ENCODE results near the gene DPEP2.

The DPEP2 gene

DNA sequence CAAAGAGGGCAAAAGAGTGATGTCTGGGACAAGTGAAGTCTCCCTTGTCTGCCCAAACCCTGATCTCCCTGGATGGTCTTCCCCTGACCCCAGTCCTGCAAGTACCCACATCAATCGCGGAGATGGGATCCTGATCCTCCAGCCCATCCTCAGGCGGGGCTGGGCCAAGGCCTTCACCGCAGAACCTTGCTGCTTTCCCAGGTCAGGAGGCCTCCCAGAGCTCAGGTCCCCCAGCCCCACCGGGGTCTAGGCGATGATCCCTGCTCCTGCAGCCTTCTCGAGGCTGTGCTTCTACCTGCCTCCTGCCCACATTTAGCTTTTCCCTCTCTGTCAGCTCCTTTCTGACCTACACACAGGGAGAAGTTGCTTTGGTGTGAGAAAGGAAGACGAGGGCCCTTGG, 37.1 kb downstream of the DPEP2 start:
- no peak for DNase-seq (ENCODE audit: low read depth)
- no peak overlapping the region for H3K4me3 ChIP-seq (ENCODE audit: low read depth, low read length)
- TF ChIP-seq, protein P1, sequence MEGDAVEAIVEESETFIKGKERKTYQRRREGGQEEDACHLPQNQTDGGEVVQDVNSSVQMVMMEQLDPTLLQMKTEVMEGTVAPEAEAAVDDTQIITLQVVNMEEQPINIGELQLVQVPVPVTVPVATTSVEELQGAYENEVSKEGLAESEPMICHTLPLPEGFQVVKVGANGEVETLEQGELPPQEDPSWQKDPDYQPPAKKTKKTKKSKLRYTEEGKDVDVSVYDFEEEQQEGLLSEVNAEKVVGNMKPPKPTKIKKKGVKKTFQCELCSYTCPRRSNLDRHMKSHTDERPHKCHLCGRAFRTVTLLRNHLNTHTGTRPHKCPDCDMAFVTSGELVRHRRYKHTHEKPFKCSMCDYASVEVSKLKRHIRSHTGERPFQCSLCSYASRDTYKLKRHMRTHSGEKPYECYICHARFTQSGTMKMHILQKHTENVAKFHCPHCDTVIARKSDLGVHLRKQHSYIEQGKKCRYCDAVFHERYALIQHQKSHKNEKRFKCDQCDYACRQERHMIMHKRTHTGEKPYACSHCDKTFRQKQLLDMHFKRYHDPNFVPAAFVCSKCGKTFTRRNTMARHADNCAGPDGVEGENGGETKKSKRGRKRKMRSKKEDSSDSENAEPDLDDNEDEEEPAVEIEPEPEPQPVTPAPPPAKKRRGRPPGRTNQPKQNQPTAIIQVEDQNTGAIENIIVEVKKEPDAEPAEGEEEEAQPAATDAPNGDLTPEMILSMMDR (IDR thresholded peaks at IDR 0.05; ENCODE audit: control insufficient read depth, extremely low read depth, insufficient read depth): no peak

DNA sequence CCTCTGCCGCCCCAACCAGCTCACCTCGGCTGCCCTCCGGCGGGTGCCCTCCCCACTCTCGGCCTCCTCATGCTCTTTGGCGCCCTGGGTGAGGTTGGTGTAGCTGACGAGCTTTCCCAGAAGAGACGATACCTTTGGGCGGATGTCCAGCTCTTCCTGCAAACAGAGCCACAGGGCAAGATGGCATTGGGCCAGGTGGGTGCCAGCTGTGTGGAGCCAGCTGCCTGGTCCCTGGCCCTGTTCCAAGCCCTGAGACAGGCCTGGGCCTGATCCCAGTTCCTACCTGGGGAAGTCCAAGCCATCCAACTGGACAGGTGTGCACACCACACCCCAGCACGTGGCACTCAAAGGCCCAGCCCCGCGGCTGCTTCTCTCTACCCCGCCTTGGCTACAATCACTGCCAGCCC, 37.7 kb downstream of the DPEP2 start:
- TF ChIP-seq, protein P1 (IDR thresholded peaks at IDR 0.05; ENCODE audit: control insufficient read depth, extremely low read depth, insufficient read depth): no peak
- peak; percentile 94 for DNase-seq (ENCODE audit: low read depth)
- H3K4me3 ChIP-seq (ENCODE audit: low read depth, low read length): no peak overlapping the region

DNA sequence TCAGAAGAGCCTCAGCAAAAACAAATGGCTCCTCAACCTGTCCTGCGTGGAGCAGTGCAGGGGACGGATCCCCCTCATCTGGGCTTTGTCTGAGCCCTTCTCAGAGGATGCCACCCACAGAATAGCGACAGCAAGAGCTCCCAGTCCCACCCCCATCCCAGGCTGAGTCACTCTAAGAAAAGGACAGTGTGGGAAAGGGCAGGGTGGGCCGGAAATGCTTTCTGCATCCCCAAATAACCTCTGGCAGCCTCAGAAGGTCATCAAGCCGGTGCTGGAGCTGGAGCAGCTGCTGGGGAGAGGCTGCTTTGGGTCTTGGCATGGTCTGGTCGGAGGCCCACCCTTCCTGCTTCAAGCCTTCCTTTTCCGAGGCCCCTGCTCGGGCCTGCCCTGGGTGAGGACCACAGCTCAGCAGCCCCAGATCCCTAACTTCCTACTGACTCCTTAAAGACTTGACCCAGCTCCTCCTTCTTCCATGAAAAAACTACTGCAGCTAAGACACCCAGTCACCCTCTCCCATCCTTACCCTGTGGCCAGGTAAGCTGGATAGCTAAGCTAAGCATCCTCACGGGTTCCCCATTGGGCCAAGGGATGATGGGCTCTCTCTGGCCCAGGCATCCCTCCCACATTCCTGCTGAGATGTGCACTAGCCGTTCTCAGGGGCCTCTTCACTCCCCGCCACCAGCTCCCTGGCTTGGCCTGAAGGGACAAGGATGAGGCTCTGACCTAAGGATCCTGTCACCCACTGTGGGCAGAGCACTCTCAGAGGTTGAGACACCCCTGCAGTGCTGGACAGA, 39.6 kb downstream of the DPEP2 start:
- TF ChIP-seq, protein P1 (IDR thresholded peaks at IDR 0.05; ENCODE audit: control insufficient read depth, extremely low read depth, insufficient read depth): no peak
- DNase-seq (ENCODE audit: low read depth): no peak
- H3K4me3 ChIP-seq (ENCODE audit: low read depth, low read length): no peak overlapping the region

DNA sequence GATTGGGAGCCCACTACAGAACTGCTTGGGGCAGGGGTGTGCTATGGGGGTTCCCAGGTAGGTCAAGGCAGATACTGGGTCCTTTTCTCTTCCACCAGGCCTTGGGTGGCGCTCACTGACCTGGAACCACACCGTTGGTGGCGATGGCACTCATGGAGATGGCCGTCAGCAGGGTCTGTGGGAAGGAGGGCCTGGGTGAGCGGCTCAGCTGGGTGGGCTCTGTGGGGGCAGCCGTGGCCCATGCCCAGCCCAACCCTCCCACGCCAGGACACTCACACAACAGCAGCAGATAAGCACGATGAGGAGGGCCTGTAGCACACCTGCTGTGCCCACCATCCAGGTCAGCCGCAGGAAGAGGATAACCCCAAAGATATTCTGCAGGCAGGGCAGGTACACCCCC, 41.7 kb downstream of the DPEP2 start:
- no peak for DNase-seq (ENCODE audit: low read depth)
- H3K4me3 ChIP-seq (ENCODE audit: low read depth, low read length): no peak overlapping the region
- TF ChIP-seq, protein P1 (IDR thresholded peaks at IDR 0.05; ENCODE audit: control insufficient read depth, extremely low read depth, insufficient read depth): no peak

DNA sequence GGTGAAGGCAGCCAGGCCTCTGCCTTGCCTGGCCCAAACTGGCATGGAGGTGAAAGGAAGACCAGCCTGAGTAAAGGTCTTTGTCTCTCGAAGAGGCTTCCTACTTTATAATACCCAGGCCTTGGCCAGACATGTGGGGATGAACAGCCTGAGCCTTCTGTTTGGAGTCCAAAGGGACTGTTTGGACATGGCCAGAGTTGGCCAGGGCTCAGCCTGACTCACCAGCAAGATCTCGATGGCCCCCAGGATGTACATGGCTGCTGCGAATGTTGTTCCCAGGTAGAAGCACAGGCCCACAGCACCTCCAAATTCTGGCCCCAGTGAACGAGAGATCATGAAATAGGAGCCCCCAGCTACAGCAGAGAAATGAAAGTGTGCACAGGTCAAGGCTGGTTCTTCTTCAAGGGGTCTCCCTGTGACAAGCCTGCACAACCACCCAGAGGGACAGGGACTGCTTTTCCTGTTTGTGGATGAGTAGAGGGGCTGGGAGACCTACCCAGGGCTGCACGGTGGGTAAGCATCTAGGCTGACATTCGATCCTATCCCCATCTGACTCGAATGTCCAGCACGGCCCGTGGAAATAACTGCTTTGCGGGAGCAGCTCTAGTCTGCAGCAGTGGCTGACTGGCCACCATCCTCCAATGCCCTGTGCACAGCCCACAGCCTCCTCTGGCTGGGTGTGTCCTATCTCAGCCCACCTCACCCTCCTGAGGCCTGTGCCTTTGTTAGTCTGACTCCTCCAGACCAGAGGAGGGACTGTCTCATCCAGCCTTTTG, 44.7 kb downstream of the DPEP2 start:
- no peak for DNase-seq (ENCODE audit: low read depth)
- H3K4me3 ChIP-seq (ENCODE audit: low read depth, low read length): no peak overlapping the region
- TF ChIP-seq, protein P1 (IDR thresholded peaks at IDR 0.05; ENCODE audit: control insufficient read depth, extremely low read depth, insufficient read depth): no peak

DNA sequence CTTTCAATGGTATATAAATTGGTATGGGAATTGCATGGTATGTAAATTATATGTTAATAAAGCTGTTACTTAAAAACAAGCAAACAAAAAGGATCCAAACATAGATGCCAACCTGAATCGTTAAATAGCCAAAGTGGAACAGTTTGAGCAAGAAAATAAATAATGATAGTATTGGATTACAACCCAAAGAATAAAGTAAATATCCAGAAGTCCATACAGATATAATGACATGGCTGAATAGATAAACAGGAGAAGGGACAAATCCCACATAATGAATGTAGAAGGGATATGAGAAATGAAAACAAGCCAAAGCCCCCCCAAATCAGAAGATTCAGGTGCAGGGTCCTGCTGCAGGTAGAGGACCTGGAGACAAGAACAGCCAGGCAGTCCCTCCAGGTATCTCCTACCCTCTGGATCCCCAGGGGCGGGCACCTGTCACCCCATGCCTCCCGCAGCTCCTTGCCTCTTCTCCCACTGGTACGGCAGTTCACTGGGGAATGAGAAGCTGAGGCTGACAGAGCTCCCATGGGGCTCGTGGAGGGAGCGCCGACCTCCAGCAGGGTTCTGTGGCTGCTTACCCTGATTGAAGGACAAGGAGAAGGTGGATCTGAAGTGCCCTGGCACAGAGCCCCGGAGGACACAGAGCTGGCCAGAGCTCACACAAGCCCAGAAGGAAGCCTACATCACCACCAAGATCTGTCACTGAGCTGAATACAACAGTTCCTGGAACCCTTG, 45.5 kb downstream of the DPEP2 start:
- TF ChIP-seq, protein P1 (IDR thresholded peaks at IDR 0.05; ENCODE audit: control insufficient read depth, extremely low read depth, insufficient read depth): no peak
- DNase-seq (ENCODE audit: low read depth): peak; percentile 36
- H3K4me3 ChIP-seq (ENCODE audit: low read depth, low read length): no peak overlapping the region
